ENCODE results near the gene ADIG. TPM values are rescaled to one million over a fixed set of nuclear protein-coding genes. Genes with fewer than 3 reads are reported as not detected.

Gene ADIG
- total and polyA plus RNA-seq, 2 of the 8 experiments (the other 6 are each of a cell fraction or from before 2014, with no cell fraction given) = not detected

GRCh38 chr20:38635721-38636288 is 54.8 kb downstream of the ADIG start:
- CTCF ChIA-PET (ENCODE audit: partially characterized antibody) = interaction anchor here (0.7 to 3.4 kb wide), 4 partner anchors 10 to 114 kb away, joined by 4 to 12 read pairs (median 6); no protein-coding TSS in a partner anchor
- peak; percentile 42 for FAIRE-seq
- DNase-seq (ENCODE audit: low read depth in 1 of 2, low spot score in 2 of 2) = no peak

More at GRCh38 chr20:38635721-38636288, 54.8 kb downstream of the ADIG start:
- Histone ChIP-seq H2AK5ac (ENCODE audit: low read depth, low read length) (no peak overlapping the region), H2BK120ac (replicated peaks; ENCODE audit: low read depth, low read length) (no peak overlapping the region), H3K18ac (ENCODE audit: extremely low read depth, low read length) (no peak overlapping the region), H2BK12ac (ENCODE audit: low read depth, low read length) (no peak overlapping the region), H3K23me2 (ENCODE audit: low read depth, low read length) (no peaks in the 10 kb centered on the region; the same call in 1 of the 2 replicates), H3K56ac (replicated peaks; ENCODE audit: insufficient read length, low read depth, low read length) (no peak overlapping the region), H3K14ac (ENCODE audit: insufficient read length) (no peak overlapping the region), H3K23ac (ENCODE audit: insufficient read length) (no peak overlapping the region), H2AFZ (ENCODE audit: low read length) (peak overlapping the region; percentile 95), H4K8ac (ENCODE audit: extremely low read depth, insufficient read depth, low read length) (no peak overlapping the region), H3K79me2 (ENCODE audit: control insufficient read depth in 1 of 2, insufficient read depth in 2 of 2, low read length in 2 of 2) (no peaks in the 10 kb centered on the region), H3K4me2 (ENCODE audit: insufficient read depth in 1 of 2, low read depth in 2 of 2, low read length in 2 of 2) (no peak overlapping the region), H3K36me3 (ENCODE audit: control insufficient read depth in 2 of 4, insufficient read depth in 4 of 4, low read length in 3 of 4) (no peaks in the 10 kb centered on the region), H3K27me3 (replicated peaks in 1 of 4; ENCODE audit: control insufficient read depth in 3 of 4, extremely low read depth in 1 of 4, insufficient read depth in 3 of 4, low read length in 3 of 4) (peaks cover 0 to 2% (median 0%) of the 10 kb centered on the region in 4 experiments; a peak in 1 of 7 replicates), H2BK15ac (ENCODE audit: low read length) (0 out of 2 replicates have a peak overlapping the region, but pooled peaks have one; percentile 2), H3K79me1 (ENCODE audit: low read depth, low read length) (no peaks in the 10 kb centered on the region), H3K4ac (replicated peaks; ENCODE audit: insufficient read length, low read depth, low read length) (no peak overlapping the region), H4K20me1 (replicated peaks in 1 of 2; ENCODE audit: control insufficient read depth in 1 of 2, insufficient read depth in 2 of 2, low read length in 2 of 2) (no peaks in the 10 kb centered on the region), H3K4me1 (replicated peaks in 1 of 4; ENCODE audit: control insufficient read depth in 3 of 4, insufficient read depth in 4 of 4, low read length in 3 of 4) (peaks cover 0 to 2% (median 0%) of the 10 kb centered on the region in 4 experiments; a peak in 2 of 7 replicates), H3K9ac (replicated peaks in 1 of 4; ENCODE audit: extremely low read depth in 1 of 4, low read depth in 3 of 4, low read length in 3 of 4) (no peak overlapping the region), H4K91ac (replicated peaks; ENCODE audit: insufficient read length, low read length) (no peak overlapping the region), H3K27ac (ENCODE audit: low read depth, low read length) (no peak overlapping the region), H4K5ac (ENCODE audit: insufficient read length, low read depth, low read length) (no peak overlapping the region), H2BK5ac (ENCODE audit: low read depth, low read length) (no peak overlapping the region), H3K9me3 (ENCODE audit: insufficient read depth in 2 of 2, low read depth in 1 of 2, low read length in 1 of 2) (no peaks in the 10 kb centered on the region), H3K4me3 (ENCODE audit: extremely low read depth in 1 of 4, insufficient read depth in 2 of 4, low read depth in 3 of 4, low read length in 4 of 4) (no peak overlapping the region), H2BK20ac (ENCODE audit: low read length) (no peak overlapping the region)
- TF ChIP-seq ATF3 (IDR thresholded peaks at IDR 0.05; ENCODE audit: insufficient read depth, low read depth, low read length) (0 out of 2 replicates have a peak, but pooled peaks have one; percentile 37), USF2 (IDR thresholded peaks at IDR 0.05; ENCODE audit: low read length) (peak; percentile 65), RBBP5 (IDR thresholded peaks at IDR 0.05; ENCODE audit: borderline replicate concordance, low read depth, low read length) (no peak), TEAD4 (IDR thresholded peaks at IDR 0.05; ENCODE audit: low read depth, low read length) (no peak)
- WGBS, 2 experiments (ENCODE audit: extremely low coverage in 1 of 2, insufficient coverage in 1 of 2, insufficient read length in 1 of 2, insufficient replicate concordance in 2 of 2, low coverage in 1 of 2, low lambda C conversion rate in 2 of 2, missing lambda C conversion rate in 1 of 2) = 65% methylated on average over 3 of the region's 3 CpGs; no CpG with 5 or more reads in 1 of the 2 experiments
- POLR2A ChIA-PET (ENCODE audit: partially characterized antibody) = interaction anchor here (1.0 kb wide), 1 partner anchor 144 kb away, joined by 3 read pairs; no protein-coding TSS in a partner anchor
